Stimulated activated CD4-positive, alpha-beta T cell treated with anti-CD3 and anti-CD28 coated beads, Interleukin-4, amount 100 ng/mL, for 4 hours (primary cell): ENCODE results near the gene RNF223.
"Not testable (repeated sequence)": the region's sequence is repeated elsewhere in the genome, so short reads cannot be mapped to it uniquely, and the experiment has no call there.

Experiments
- DNase-seq, 2 experiments: peaks; one replicate each; pipeline ENCODE4 v3.0.0-alpha.2; 2020

RNF223 gene

DNA sequence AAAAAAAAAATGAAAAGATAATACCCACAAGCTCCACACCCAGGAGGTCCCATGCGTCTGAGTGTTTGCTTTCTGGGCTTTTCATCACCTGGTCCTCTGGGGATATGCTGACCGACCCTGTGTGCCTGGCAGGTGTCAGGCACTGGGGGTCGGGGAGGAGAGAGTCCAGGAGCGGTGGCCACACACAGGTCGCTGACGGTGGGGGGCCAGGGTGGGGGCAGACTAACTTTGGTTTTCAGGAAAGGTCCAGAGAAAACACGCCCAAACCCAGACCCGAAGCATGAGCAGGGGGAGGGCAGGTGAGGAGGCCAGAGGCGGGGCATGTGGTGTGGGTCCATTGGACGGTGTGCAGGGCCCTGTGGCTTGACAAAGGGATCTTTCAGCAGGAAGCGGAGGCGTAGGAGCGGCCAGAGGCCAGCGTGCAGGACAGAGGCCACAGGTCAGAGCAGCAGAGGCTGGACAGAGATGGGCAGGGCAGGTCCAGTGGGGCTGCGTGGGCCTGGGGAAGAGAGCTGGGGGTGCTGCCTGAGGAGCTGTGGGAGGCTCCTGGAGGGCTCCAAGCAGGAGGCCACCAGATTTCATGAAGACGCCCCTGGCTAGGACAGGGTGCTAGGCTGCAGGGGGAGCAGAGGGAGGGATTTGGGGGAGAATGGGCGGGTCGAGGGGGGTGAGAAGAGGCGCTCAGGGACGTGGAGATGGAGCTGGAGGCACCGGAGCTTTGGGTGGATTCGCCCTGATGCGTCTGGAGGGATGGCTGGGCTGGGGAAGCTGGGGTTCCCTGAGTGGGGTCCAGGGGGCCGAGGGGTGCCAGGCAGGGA is 15.8 kb downstream of the RNF223 start:
- no peak for DNase-seq

DNA sequence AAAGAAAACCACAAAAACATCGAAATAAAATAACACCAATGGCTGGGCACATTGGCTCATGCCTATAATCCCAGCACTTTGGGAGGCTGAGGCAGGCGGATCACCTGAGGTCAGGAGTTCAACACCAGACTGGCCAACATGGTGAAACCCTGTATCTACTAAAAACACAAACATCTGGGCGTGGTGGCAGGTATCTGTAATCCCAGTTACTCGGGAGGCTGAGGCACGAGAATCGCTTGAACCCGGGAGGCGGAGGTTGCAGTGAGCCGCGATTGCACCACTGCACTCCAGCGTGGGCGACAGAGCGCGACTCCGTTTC is 16.4 kb downstream of the RNF223 start:
- DNase-seq, result not testable (repeated sequence)

DNA sequence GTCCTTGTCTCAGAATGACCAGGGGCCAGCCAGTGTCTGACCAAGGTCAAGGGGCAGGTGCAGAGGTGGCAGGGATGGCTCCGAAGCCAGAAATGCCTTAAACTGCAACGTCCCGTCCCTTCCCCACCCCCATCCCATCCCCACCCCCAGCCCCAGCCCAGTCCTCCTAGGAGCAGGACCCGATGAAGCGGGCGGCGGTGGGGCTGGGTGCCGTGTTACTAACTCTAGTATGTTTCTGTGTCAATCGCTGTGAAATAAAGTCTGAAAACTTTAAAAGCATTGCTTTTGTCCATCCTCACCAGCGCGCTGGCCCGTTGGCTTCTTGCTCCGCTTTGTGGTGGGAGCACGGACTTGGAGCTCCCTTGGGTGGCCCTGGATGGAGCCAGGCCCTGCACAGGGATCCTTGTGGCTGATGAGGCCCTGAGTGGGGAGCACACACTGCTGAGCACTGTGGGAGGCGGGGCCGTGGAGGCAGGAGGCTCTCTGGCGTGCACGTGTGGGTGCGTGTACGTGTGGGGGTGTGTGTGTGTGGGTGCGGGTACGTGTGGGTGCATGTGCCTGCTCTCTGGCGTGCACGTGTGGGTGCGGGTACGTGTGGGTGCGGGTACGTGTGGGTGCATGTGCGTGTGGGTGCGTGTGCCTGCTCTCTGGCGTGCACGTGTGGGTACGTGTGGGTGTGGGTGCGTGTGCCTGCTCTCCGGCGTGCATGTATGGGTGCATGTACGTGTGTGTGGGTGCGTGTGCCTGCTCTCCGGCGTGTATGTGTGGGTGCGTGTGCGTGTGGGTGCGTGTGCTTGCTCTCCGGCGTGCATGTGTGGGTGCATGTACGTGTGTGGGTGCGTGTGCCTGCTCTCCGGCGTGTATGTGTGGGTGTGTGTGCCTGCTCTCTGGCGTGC is 18.0 kb downstream of the RNF223 start:
- no peak for DNase-seq

DNA sequence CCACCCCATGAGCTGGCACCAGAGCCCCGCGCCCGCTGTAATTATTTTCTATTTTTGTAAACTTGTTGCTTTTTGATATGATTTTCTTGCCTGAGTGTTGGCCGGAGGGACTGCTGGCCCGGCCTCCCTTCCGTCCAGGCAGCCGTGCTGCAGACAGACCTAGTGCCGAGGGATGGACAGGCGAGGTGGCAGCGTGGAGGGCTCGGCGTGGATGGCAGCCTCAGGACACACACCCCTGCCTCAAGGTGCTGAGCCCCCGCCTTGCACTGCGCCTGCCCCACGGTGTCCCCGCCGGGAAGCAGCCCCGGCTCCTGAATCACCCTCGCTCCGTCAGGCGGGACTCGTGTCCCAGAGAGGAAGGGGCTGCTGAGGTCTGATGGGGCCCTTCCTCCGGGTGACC is 19.1 kb downstream of the RNF223 start:
- no peak for DNase-seq

DNA sequence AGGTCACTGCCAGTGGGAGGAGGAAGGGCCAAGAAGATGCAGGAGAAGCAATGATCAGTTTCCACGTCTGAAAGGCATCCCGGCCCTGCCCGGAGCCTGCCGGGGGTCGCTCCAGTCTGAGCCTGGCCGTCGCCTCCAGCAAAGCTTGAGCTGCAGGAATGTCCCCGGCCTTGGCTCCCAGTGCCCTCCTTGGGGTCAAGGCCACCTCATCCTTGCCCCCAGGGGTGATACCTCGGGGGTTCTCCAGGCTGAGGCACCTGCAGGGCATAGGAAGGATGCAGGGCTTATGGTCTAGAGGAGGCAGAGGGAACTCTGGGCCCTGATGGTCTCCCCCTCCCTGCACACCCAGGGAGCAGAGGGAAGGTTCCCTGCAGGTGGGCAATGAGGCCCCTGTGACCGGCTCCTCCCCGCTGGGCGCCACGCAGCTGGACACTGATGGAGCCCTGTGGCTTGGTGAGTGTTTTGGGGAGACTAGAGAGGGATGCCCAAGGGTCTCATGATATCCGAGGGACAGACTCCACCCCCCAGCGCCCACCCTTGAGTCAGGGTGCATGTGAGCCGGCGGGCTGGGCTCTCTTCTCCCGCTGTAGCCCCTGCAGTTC is 19.9 kb downstream of the RNF223 start:
- no peak for DNase-seq

DNA sequence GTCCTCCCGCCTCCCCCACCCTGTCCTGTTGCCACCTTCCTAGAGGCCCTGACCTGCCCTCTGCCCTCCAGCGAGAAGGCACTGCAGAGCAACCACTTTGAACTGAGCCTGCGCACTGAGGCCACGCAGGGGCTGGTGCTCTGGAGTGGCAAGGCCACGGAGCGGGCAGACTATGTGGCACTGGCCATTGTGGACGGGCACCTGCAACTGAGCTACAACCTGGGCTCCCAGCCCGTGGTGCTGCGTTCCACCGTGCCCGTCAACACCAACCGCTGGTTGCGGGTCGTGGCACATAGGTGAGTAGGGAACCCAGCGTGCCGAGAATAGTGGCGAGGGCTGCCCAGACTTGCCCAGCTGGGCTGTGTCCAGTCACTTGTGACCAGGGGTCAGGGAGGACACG is 20.4 kb downstream of the RNF223 start:
- DNase-seq, result no peak

DNA sequence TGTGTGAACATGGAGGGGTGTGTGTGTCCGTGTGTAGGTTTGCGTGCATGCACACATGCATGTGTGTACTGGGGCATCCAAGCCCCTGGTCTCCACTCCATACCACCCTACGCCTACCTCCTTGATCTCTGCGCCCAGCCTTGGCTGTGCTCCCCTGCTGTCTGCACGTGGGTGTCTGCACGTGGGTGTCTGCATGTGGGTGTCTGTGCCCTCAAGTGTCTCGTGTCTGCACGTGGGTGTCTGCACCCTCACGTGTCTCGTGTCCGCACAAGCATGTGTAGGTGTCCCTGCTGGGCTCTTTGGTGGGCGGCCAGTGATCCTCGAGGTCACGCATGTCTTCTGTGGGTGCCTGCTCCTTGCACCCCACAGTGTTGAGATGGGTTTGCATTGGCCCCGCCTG is 21.1 kb downstream of the RNF223 start:
- no peak for DNase-seq

DNA sequence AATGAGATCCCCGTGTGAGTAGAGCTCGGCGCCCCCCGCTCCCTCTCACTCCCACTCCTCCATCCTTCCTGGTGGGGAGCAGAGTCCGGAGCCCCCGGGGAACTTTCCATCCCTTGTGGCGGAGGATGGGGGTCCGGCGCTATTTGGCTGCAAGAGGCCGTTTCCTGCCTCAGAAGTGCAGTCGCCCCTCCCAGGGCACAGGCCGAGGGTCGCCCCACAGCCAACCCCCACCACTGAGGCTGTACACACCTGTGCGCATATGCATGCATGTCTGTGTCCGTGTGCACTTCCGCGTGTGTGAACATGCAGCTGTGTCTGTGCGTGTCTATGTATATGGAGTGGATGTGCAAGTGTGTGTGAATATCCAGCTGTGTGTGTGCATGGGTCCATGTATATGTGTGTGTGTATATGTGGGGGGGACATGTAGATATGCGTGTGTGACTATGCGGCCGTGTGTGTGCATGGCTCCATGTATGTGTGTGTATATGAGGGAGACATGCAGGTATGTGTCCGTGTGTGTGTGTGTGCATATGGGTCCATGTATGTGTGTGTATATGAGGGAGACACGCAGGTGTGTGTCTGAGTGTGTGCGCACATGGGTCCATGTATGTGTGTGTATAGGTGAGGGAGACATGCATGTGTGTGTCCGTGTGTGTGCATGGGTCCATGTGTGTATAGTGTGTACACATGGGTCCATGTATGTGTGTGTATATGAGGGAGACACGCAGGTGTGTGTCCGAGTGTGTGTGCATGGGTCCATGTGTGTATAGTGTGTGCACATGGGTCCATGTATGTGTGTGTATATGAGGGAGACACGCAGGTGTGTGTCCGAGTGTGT is 21.9 kb downstream of the RNF223 start:
- no peak for DNase-seq

DNA sequence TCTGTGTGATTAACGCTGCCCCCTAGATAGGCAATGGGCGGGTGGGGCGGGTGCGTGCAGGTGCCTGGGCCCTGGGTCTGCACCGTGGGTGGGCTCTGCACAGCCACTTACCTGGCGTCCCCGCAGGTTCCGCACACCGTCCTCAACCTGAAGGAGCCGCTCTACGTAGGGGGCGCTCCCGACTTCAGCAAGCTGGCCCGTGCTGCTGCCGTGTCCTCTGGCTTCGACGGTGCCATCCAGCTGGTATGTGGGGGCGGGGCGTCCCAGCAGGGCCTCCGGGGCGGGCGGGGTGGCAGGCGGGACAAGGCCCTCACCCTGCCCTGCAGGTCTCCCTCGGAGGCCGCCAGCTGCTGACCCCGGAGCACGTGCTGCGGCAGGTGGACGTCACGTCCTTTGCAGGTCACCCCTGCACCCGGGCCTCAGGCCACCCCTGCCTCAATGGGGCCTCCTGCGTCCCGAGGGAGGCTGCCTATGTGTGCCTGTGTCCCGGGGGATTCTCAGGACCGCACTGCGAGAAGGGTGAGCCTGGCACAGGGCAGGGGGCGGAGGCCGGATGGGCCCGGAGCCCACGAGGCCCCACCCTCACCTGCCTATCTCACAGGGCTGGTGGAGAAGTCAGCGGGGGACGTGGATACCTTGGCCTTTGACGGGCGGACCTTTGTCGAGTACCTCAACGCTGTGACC is 22.8 kb downstream of the RNF223 start:
- no peak for DNase-seq

DNA sequence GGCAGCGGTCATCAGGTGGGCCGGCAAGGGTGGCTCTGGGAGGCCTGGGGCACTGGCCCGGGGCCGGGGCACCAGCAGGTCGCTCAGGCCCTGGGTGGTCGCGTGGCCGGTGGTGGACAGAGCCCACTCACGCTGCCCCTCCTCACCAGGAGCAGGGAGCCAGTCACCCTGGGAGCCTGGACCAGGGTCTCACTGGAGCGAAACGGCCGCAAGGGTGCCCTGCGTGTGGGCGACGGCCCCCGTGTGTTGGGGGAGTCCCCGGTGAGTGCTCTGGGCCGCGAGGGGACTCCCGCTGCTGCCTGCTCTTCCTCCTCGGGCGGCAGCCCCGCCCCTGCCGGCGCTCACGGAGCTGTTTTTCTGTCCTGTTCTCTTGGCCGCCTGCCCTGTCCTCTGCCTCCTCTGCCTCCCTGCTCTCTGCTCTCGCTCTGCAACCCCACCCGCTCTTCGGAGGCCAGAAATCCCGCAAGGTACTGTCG is 23.5 kb downstream of the RNF223 start:
- DNase-seq, result no peak

DNA sequence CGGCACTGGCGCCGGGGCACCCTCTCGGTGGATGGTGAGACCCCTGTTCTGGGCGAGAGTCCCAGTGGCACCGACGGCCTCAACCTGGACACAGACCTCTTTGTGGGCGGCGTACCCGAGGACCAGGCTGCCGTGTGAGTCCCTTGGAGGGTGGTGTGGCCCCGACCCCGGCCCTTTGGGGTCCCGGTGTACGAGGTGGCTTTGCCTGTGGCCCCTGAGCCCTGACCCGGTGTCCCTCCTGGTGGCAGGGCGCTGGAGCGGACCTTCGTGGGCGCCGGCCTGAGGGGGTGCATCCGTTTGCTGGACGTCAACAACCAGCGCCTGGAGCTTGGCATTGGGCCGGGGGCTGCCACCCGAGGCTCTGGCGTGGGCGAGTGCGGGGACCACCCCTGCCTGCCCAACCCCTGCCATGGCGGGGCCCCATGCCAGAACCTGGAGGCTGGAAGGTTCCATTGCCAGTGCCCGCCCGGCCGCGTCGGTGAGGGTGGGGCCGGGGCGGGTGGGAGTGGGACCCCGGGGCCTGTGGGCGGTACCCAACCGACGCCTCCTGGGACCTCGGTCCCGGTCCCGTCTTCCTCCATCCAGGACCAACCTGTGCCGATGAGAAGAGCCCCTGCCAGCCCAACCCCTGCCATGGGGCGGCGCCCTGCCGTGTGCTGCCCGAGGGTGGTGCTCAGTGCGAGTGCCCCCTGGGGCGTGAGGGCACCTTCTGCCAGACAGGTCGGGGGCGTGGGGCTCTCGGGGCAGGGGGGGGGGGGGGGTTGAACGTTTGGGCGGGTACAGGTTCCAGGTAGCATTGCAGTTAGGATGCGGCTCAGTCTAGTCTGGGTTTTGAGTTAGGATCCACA is 24.6 kb downstream of the RNF223 start:
- no peak for DNase-seq

DNA sequence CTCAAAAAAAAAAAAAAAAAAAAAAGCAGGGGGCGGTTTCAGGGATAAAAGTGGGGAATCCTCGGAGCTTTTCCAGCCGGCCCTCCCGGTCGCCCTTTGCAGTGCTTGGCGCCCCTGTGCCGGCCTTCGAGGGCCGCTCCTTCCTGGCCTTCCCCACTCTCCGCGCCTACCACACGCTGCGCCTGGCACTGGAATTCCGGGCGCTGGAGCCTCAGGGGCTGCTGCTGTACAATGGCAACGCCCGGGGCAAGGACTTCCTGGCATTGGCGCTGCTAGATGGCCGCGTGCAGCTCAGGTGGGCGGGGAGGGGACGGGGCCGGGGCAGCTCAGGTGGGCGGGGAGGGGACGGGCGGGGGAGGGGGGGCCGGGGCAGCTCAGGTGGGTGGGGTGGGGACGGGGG is 25.3 kb downstream of the RNF223 start:
- DNase-seq, result no peak

DNA sequence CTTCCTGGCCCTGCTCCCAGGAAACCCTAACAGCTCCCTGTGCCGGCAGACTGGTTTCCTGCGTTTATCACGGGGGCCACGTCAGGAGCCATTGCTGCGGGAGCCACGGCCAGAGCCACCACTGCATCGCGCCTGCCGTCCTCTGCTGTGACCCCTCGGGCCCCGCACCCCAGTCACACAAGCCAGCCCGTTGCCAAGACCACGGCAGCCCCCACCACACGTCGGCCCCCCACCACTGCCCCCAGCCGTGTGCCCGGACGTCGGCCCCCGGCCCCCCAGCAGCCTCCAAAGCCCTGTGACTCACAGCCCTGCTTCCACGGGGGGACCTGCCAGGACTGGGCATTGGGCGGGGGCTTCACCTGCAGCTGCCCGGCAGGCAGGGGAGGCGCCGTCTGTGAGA is 26.1 kb downstream of the RNF223 start:
- DNase-seq, result no peak

DNA sequence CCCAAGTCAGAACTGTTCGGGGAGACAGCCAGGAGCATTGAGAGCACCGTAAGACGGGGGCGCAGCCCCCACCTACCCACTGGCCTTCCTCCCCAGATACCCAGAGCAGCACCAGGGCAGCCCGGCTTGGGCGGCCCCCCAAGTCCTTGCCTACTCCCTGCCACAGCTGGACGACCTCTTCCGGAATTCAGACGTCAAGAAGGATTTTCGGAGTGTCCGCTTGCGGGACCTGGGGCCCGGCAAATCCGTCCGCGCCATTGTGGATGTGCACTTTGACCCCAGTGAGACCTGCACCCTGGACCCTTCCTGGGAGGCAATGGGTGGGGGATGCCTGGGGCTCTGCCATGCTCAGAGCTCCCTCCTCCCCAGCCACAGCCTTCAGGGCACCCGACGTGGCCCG is 26.7 kb downstream of the RNF223 start:
- no peak for DNase-seq

DNA sequence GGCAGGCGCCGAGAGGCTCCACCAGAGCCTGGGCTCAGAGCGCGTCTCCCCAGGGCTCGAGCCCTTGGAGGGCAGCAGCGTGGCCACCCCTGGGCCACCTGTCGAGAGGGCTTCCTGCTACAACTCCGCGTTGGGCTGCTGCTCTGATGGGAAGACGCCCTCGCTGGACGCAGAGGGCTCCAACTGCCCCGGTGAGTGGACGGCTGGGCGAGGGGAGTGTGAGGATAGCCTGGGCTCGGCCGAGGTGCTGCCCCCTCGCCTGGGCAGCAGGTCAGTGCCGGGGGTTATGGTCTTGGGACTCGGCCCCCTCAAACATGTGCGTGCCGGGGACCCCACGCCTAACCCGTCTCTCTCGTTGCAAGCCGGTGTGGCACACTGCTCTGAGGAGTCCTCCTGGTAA is 27.3 kb downstream of the RNF223 start:
- DNase-seq, result no peak

DNA sequence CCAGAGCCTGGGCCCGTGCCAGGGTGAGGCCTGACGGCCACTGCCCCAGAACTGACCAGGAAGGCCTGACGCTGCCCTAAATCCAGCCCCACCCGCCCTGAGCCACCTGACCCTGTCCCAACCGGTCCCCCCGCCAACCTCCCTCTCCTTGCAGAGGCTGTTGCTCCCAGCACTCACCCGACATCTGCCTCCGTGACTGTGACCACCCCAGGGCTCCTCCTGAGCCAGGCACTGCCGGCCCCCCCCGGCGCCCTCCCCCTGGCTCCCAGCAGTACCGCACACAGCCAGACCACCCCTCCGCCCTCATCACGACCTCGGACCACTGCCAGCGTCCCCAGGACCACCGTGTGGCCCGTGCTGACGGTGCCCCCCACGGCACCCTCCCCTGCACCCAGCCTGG is 27.9 kb downstream of the RNF223 start:
- no peak for DNase-seq

DNA sequence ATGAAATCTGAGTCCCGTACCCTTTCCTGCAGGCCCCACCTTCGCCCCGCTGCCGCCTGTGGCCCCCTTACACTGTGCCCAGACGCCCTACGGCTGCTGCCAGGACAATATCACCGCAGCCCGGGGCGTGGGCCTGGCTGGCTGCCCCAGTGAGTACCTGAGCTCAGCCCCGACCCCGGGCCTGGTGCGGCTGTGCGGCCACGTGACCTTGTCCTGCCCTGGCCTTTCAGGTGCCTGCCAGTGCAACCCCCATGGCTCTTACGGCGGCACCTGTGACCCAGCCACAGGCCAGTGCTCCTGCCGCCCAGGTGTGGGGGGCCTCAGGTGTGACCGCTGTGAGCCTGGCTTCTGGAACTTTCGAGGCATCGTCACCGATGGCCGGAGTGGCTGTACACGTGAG is 29.0 kb downstream of the RNF223 start:
- no peak for DNase-seq

DNA sequence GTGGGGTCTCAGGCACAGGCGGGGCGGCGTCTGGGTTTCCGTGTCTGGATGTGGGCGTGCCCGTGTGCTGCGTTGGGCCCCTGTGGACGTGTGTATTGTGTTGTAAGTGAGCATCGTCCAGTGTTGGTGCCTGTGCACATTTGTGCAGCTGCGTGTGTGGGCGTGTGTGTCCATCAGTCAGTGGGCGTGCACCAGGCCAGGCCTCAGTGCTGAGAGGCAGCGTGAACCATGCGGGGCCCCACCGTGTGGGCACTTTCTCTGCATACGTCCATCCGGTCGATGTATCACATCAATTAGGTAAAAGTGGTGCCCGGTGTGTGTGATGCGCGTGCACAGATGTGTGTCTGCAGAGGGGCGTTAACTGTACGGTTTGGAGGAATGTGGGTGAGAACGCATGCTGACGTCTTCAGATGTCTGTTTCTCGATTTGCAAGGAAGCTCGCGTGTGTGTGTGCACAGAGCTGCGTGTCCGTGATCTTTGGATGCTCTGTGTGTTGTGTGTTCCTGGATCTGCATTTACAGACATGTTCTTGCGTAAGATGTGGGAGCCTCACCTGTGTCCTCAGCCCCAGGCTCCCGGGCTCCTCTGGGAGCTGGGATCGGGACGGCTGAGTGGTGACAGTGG is 29.5 kb downstream of the RNF223 start:
- no peak for DNase-seq

DNA sequence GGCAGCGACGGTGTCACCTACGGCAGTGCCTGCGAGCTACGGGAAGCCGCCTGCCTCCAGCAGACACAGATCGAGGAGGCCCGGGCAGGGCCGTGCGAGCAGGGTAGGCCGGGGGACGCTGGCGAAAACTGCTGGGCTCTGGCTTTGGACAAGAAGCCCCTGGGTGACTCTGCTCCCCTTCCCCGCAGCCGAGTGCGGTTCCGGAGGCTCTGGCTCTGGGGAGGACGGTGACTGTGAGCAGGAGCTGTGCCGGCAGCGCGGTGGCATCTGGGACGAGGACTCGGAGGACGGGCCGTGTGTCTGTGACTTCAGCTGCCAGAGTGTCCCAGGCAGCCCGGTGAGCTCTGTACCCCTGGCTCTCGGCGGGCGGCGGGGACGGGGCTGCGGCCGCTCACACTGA is 30.2 kb downstream of the RNF223 start:
- no peak for DNase-seq

DNA sequence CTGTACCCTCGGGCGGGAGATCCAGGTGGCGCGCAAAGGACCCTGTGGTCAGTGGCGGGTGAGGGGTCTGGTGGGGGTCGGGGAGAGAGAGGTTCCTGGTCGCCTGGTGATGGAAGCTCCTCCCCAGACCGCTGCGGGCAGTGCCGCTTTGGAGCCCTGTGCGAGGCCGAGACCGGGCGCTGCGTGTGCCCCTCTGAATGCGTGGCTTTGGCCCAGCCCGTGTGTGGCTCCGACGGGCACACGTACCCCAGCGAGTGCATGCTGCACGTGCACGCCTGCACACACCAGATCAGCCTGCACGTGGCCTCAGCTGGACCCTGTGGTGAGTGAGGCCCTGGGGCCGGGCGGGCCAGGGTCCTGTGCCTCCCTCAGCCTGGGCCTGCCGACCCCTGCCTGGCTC is 30.7 kb downstream of the RNF223 start:
- DNase-seq, result no peak

DNA sequence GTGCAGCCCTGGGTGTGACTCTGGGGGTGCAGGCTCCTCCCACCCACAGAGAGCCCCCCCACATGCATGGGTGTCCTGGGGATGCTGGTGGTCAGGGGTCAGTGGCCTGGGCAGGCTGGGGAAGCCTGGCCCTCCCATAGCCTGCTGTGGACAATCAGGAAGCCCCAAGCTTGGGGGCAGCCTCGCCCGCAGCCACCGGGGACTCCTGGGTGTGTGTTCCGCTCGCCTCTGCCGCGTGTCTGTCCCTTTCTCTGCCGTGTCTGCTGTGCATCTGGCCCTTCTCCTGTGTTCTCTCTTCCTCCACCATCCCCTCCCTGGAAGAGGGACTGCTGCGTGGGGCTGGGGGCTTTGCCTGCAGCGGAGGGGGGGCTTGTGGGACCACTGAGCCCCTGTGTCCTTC is 31.3 kb downstream of the RNF223 start:
- no peak for DNase-seq
